ENCODE measurements around the gene ERI3. TPM values are rescaled to one million over a fixed set of nuclear protein-coding genes. Genes with fewer than 3 reads are reported as not detected.

The ERI3 gene
- total RNA-seq, 1 donor from 2014 or later: 69.3 TPM

- no peaks in the 10 kb centered on the region for H3K9me3 ChIP-seq
- H3K4me1 ChIP-seq: no peaks in the 10 kb centered on the region
- H3K36me3 ChIP-seq: peaks cover 0 to 17% of the 10 kb centered on the region in 2 donors
- no peak for DNase-seq (ENCODE audit: low spot score in 2 of 2)
- no peaks in the 10 kb centered on the region for H3K27me3 ChIP-seq
- H3K4me3 ChIP-seq: no peak overlapping the region
- H3K27ac ChIP-seq: no peak overlapping the region
- intact Hi-C loops (cut with DNase I): no loop called here
- TF ChIP-seq CTCF (IDR thresholded peaks at IDR 0.05): no peak
These were observed 125.5 kb downstream of the ERI3 start for GRCh38 chr1:44229435-44230167.

GRCh38 chr1:44228218-44228617, 126.8 kb downstream of the ERI3 start:
- Histone ChIP-seq H3K9me3 (no peaks in the 10 kb centered on the region), H3K4me3 (no peak overlapping the region), H3K36me3 (peaks cover 0 to 13% of the 10 kb centered on the region in 2 donors), H3K27ac (no peak overlapping the region), H3K27me3 (no peaks in the 10 kb centered on the region), H3K4me1 (no peaks in the 10 kb centered on the region)
- DNase-seq (ENCODE audit: low spot score in 2 of 2): no peak
- no peak for TF ChIP-seq CTCF (IDR thresholded peaks at IDR 0.05)
- intact Hi-C loops (cut with DNase I): no loop called here

DNA sequence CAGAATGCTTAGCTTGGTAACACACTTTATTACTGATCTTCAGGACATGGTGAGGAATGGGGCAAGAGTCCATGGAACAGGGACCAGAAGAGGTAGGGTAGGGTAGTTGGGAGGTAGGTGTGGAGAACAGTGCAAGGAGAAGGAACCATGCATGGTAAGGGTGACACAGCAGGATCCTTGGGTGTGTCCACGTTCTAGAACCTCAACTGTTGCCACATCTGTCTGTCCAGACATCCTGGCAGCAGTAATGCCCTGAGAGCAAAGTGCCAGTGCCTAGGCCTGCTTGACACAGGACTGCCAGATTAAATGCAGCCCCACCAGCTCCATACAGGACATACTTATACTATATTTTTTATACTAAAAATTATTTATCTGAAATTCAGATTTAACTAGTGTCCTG, 127.8 kb downstream of the ERI3 start:
- Histone ChIP-seq H3K9me3 (no peaks in the 10 kb centered on the region), H3K4me1 (no peaks in the 10 kb centered on the region), H3K27me3 (no peaks in the 10 kb centered on the region), H3K4me3 (no peak overlapping the region), H3K36me3 (peaks cover 0 to 8% of the 10 kb centered on the region in 2 donors), H3K27ac (no peak overlapping the region)
- DNase-seq (ENCODE audit: low spot score in 2 of 2): no peak
- no peak for TF ChIP-seq CTCF (IDR thresholded peaks at IDR 0.05)
- intact Hi-C loops (cut with DNase I): no loop called here

DNA sequence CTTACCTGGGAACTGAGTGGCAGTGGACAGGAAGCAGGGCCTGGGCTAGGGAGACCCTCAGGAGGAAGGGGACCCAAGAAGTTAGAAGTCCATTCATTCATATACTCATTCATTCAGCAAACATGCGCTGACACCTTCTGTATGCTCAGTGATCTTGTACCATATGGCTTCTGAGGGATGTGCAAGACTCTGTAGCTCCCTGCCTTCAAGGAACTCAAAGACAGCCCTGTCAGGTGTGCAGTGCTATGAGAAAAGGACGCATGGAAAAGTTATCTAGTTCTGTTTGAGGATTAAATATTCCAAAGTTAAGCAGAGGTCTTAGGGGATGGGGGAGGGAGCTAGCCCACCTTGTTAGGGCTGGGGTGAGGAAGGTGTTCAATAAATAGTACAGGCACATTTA, 129.3 kb downstream of the ERI3 start:
- H3K4me3 ChIP-seq: no peak overlapping the region
- no peaks in the 10 kb centered on the region for H3K27me3 ChIP-seq
- H3K36me3 ChIP-seq: peaks cover 8 to 11% of the 10 kb centered on the region in 2 donors
- H3K27ac ChIP-seq: no peak overlapping the region
- TF ChIP-seq CTCF (IDR thresholded peaks at IDR 0.05): no peak
- no peaks in the 10 kb centered on the region for H3K4me1 ChIP-seq
- no peak for DNase-seq (ENCODE audit: low spot score in 2 of 2)
- intact Hi-C loops (cut with DNase I): no loop called here
- H3K9me3 ChIP-seq: no peaks in the 10 kb centered on the region

DNA sequence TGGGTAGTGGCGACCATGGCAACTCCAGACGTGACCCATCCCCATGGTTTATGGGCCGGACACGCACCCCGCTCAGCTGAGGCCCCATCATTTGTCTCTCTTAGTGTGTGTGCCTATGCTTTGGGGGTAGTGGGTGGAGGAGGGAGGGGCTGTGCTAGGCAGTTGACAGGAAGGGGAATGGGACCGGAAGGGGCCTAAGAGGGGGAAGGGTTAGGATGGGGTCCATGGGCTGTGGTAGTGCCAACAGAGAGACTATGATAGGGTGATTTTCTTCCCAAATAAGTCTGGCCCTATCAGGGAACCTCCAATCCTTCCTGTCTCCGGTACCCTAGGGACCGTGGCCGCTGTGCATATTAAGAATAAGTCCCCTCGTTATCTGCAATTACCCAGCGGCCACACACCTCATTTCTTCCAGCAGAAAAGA, 131.9 kb downstream of the ERI3 start:
- Histone ChIP-seq H3K36me3 (peaks cover 34 to 37% of the 10 kb centered on the region in 2 donors), H3K4me1 (no peaks in the 10 kb centered on the region), H3K27me3 (no peaks in the 10 kb centered on the region), H3K9me3 (no peaks in the 10 kb centered on the region), H3K4me3 (no peak overlapping the region), H3K27ac (no peak overlapping the region)
- intact Hi-C loops (cut with DNase I): loop anchor here (5.0 kb wide), 1 partner anchor 359 kb away; no protein-coding TSS in a partner anchor
- no peak for TF ChIP-seq CTCF (IDR thresholded peaks at IDR 0.05)
- DNase-seq (ENCODE audit: low spot score in 2 of 2): no peak
